ENCODE data around the gene TBC1D10B.

- no peak for TF ChIP-seq CTCF (IDR thresholded peaks at IDR 0.05)
- TF ChIP-seq POLR2A (IDR thresholded peaks at IDR 0.05), result no peak
- no peak for TF ChIP-seq POLR2AphosphoS5 (IDR thresholded peaks at IDR 0.05)
Observed at GRCh38 chr16:30352488-30353401, 17.5 kb downstream of the TBC1D10B start.

Data from sigmoid colon (tissue), 4 donors.